H9 (cell line): ENCODE data around the gene SLC15A3. TPM values are rescaled to one million over a fixed set of nuclear protein-coding genes. Genes with fewer than 3 reads are reported as not detected.

ENCODE experiments used
- DNase-seq: peaks from one replicate; pipeline ENCODE4 v3.0.0-alpha.2; 2017
- H2AFZ ChIP-seq: one replicate; pipeline ENCODE4 v1.6.1; 2013; ENCODE audit warnings: mild to moderate bottlenecking, low read length, control low read depth, moderate library complexity
- H2AK5ac ChIP-seq: 2 replicates; pipeline ENCODE4 v1.6.1; 2013; ENCODE audit warnings: low read length, control low read depth, mixed read lengths; ENCODE audit not compliant: insufficient read length
- H2BK120ac ChIP-seq: one replicate; pipeline ENCODE4 v1.6.1; 2013; ENCODE audit warnings: low read depth, mild to moderate bottlenecking, low read length, control low read depth, inconsistent platforms; ENCODE audit not compliant: poor library complexity, severe bottlenecking
- H2BK12ac ChIP-seq: 2 replicates; pipeline ENCODE4 v1.6.1; 2013; ENCODE audit warnings: low read length, control low read depth, mixed read lengths, low read depth; ENCODE audit not compliant: insufficient read length
- H2BK15ac ChIP-seq: 2 replicates; pipeline ENCODE4 v1.6.1; 2013; ENCODE audit warnings: low read depth, low read length, control low read depth
- H2BK20ac ChIP-seq: one replicate; pipeline ENCODE4 v1.6.1; 2013; ENCODE audit warnings: low read depth, mild to moderate bottlenecking, low read length, control low read depth, inconsistent platforms; ENCODE audit not compliant: poor library complexity, severe bottlenecking
- H2BK5ac ChIP-seq: 2 replicates; pipeline ENCODE4 v1.6.1; 2013; ENCODE audit warnings: low read length, control low read depth, mixed read lengths; ENCODE audit not compliant: insufficient read length
- H3K14ac ChIP-seq: 2 replicates; pipeline ENCODE4 v1.6.1; 2013; ENCODE audit warnings: low read length, control low read depth; ENCODE audit not compliant: insufficient read depth
- H3K18ac ChIP-seq: 2 replicates; pipeline ENCODE4 v1.6.1; 2013; ENCODE audit warnings: low read depth, mild to moderate bottlenecking, mixed read lengths, low read length, control low read depth; ENCODE audit not compliant: insufficient read length
- H3K23ac ChIP-seq: 2 replicates; pipeline ENCODE4 v1.6.1; 2013; ENCODE audit warnings: low read length, control low read depth, mixed read lengths, low read depth; ENCODE audit not compliant: insufficient read length
- H3K23me2 ChIP-seq: 2 replicates; pipeline ENCODE4 v1.6.1; 2013; ENCODE audit warnings: low read depth, mild to moderate bottlenecking, mixed read lengths, low read length, control low read depth; ENCODE audit not compliant: insufficient read length, poor library complexity, severe bottlenecking
- H3K27ac ChIP-seq: 2 replicates; pipeline ENCODE4 v1.5.1; 2013; ENCODE audit warnings: low read length, control low read depth, mixed read lengths, low read depth; ENCODE audit not compliant: insufficient read length
- H3K27me3 ChIP-seq: 2 replicates; pipeline ENCODE4 v1.6.1; 2013; ENCODE audit warnings: low read length, control low read depth, inconsistent platforms; ENCODE audit not compliant: insufficient read depth
- H3K4ac ChIP-seq: 2 replicates; pipeline ENCODE4 v1.6.1; 2013; ENCODE audit warnings: low read depth, mild to moderate bottlenecking, control low read depth, inconsistent platforms, low read length, moderate library complexity
- H3K4me1 ChIP-seq: 2 replicates; pipeline ENCODE4 v1.6.1; 2013; ENCODE audit warnings: low read length, control low read depth, inconsistent platforms; ENCODE audit not compliant: insufficient read depth
- H3K4me2 ChIP-seq: 2 replicates; pipeline ENCODE4 v1.6.1; 2013; ENCODE audit warnings: low read length, control low read depth, mixed read lengths; ENCODE audit not compliant: insufficient read length, insufficient read depth
- H3K56ac ChIP-seq: 2 replicates; pipeline ENCODE4 v1.6.1; 2013; ENCODE audit warnings: low read depth, mild to moderate bottlenecking, mixed read lengths, low read length, control low read depth; ENCODE audit not compliant: insufficient read length
- H3K79me1 ChIP-seq: 2 replicates; pipeline ENCODE4 v1.6.1; 2013; ENCODE audit warnings: low read depth, mild to moderate bottlenecking, moderate library complexity, low read length, control low read depth, inconsistent platforms; ENCODE audit not compliant: insufficient read depth, poor library complexity, severe bottlenecking
- H3K79me2 ChIP-seq: 2 replicates; pipeline ENCODE4 v1.6.1; 2013; ENCODE audit warnings: low read length, control low read depth, inconsistent platforms; ENCODE audit not compliant: insufficient read depth
- H3K9ac ChIP-seq: 2 replicates; pipeline ENCODE4 v1.6.1; 2013; ENCODE audit warnings: low read length, control low read depth, mixed read lengths; ENCODE audit not compliant: insufficient read length; ENCODE audit errors: extremely low read depth
- H3K9me3 ChIP-seq: one replicate; pipeline ENCODE4 v1.6.1; 2013; ENCODE audit warnings: low read depth, low read length, inconsistent platforms; ENCODE audit not compliant: control insufficient read depth
- H3T11ph ChIP-seq: one replicate; pipeline ENCODE4 v1.6.1; 2013; ENCODE audit warnings: mild to moderate bottlenecking, low read length, control low read depth, inconsistent platforms
- H4K20me1 ChIP-seq: one replicate; pipeline ENCODE4 v1.6.1; 2013; ENCODE audit not compliant: control insufficient read depth, insufficient read length, insufficient read depth
- H4K5ac ChIP-seq: 2 replicates; pipeline ENCODE4 v1.6.1; 2013; ENCODE audit warnings: low read depth, mild to moderate bottlenecking, mixed read lengths, low read length, control low read depth; ENCODE audit not compliant: insufficient read length
- H4K8ac ChIP-seq: replicated peaks from 2 replicates; pipeline ENCODE4 v1.6.1; 2013; ENCODE audit warnings: low read length, control low read depth, mixed read lengths, low read depth; ENCODE audit not compliant: insufficient read length
- H4K91ac ChIP-seq: 2 replicates; pipeline ENCODE4 v1.6.1; 2013; ENCODE audit warnings: low read depth, mild to moderate bottlenecking, moderate library complexity, mixed read lengths, low read length, control low read depth; ENCODE audit not compliant: insufficient read length
- H3K27ac Mint-ChIP-seq, 3 experiments: 2 replicates in 2 of 3; 3 replicates in 1 of 3; pipeline ENCODE4 v1.8.0; 2020 to 2021; ENCODE audit warnings: mixed read lengths in 3 of 3, mild to moderate bottlenecking in 1 of 3, moderate library complexity in 1 of 3
- H3K27me3 Mint-ChIP-seq: 2 replicates; pipeline ENCODE4 v1.8.0; 2021; ENCODE audit warnings: low read depth, mild to moderate bottlenecking, moderate library complexity, mixed read lengths
- H3K36me3 Mint-ChIP-seq, 3 experiments: 2 replicates in 2 of 3; 3 replicates in 1 of 3; pipeline ENCODE4 v1.8.0; 2020 to 2021; ENCODE audit warnings: low read depth in 3 of 3, mixed read lengths in 3 of 3; ENCODE audit not compliant: insufficient read depth in 1 of 3
- H3K4me1 Mint-ChIP-seq, 2 experiments: 2 replicates each; pipeline ENCODE4 v1.8.0; 2020; ENCODE audit warnings: mixed read lengths in 2 of 2
- H3K4me3 Mint-ChIP-seq, 2 experiments: 2 replicates in 1 of 2; 3 replicates in 1 of 2; pipeline ENCODE4 v1.8.0; 2020 to 2021; ENCODE audit warnings: mild to moderate bottlenecking in 2 of 2, mixed read lengths in 2 of 2, moderate library complexity in 1 of 2
- H3K9me3 Mint-ChIP-seq, 2 experiments: 2 replicates in 1 of 2; 3 replicates in 1 of 2; pipeline ENCODE4 v1.8.0; 2020; ENCODE audit warnings: mild to moderate bottlenecking in 2 of 2, mixed read lengths in 2 of 2, moderate library complexity in 1 of 2
- CTCF ChIP-seq: fragments of 200-600 bp; sonication (generic); conservative IDR thresholded peaks from 3 replicates; pipeline ENCODE4 v1.8.0; 2021; ENCODE audit warnings: antibody characterized with exemption, mild to moderate bottlenecking
- WGBS: extraction: QIAGEN DNeasy Blood & Tissue Kit; methylation state at CpG from one replicate; pipeline ENCODE4 v1.1.7; 2013; ENCODE audit warnings: missing lambda C conversion rate, low lambda C conversion rate, mixed read lengths; ENCODE audit not compliant: insufficient read length; ENCODE audit errors: extremely low coverage; 5-methylcytosine and 5-hydroxymethylcytosine counted together
- total RNA-seq: library from RNA; stranded (reverse); gene quantifications from 2 replicates; pipeline ENCODE4 v1.2.1, GENCODE V29; 2021

SLC15A3 gene
- total RNA-seq, 1 experiment from 2014 or later: 7.0 TPM

GRCh38 chr11:60934124-60934789 lies 17.7 kb downstream of the SLC15A3 start:
- H3K79me1 ChIP-seq: no peaks in the 10 kb centered on the region
- H3K4ac ChIP-seq: no peak overlapping the region
- no peak for DNase-seq
- no peaks in the 10 kb centered on the region for H3K27me3 ChIP-seq
- Mint-ChIP-seq H3K9me3 (no peaks in the 10 kb centered on the region), H3K27ac (peak overlapping the region in 2 of 3 experiments; percentile 40 to 44; a peak in 4 of 7 replicates), H3K4me1 (peaks cover 13 to 19% of the 10 kb centered on the region in 2 experiments), H3K4me3 (no peak overlapping the region), H3K27me3 (no peaks in the 10 kb centered on the region; the same call in 1 of the 2 replicates), H3K36me3 (peaks cover 19 to 50% (median 49%) of the 10 kb centered on the region in 3 experiments; a peak in 6 of 7 replicates)
- no peak for TF ChIP-seq CTCF
- no peak overlapping the region for H2AFZ ChIP-seq
- no peak overlapping the region for H3K9ac ChIP-seq
- no peak overlapping the region for H2BK20ac ChIP-seq
- WGBS: no CpG with 5 or more reads among the region's 57 CpGs
- no peak overlapping the region for H3K18ac ChIP-seq
- no peak overlapping the region for H2BK15ac ChIP-seq
- H3K79me2 ChIP-seq: no peaks in the 10 kb centered on the region
- no peak overlapping the region; the same call in 1 of the 2 replicates for H3K14ac ChIP-seq
- H3K23me2 ChIP-seq: no peaks in the 10 kb centered on the region
- no peak overlapping the region for H2BK120ac ChIP-seq
- H2BK5ac ChIP-seq: no peak overlapping the region
- no peak overlapping the region for H3K27ac ChIP-seq
- H3K23ac ChIP-seq: no peak overlapping the region
- no peak overlapping the region for H2AK5ac ChIP-seq
- H4K91ac ChIP-seq: no peak overlapping the region
- no peaks in the 10 kb centered on the region for H3K9me3 ChIP-seq
- no peak overlapping the region for H4K8ac ChIP-seq
- no peaks in the 10 kb centered on the region for H4K20me1 ChIP-seq
- no peaks in the 10 kb centered on the region for H3K4me1 ChIP-seq
- no peak overlapping the region for H3T11ph ChIP-seq
- H4K5ac ChIP-seq: no peak overlapping the region
- no peak overlapping the region for H3K4me2 ChIP-seq
- H2BK12ac ChIP-seq: no peak overlapping the region
- H3K56ac ChIP-seq: no peak overlapping the region
